ENCODE measurements around the gene COL5A1. TPM values are rescaled to one million over a fixed set of nuclear protein-coding genes. Genes with fewer than 3 reads are reported as not detected.

COL5A1 gene
- total RNA-seq, 2 donors from 2014 or later: 127 to 129 TPM

GRCh38 chr9:134619983-134620661 lies 21.5 kb upstream of the COL5A1 start:
- H3K4me1 ChIP-seq (ENCODE audit: control insufficient read depth in 1 of 2, low read depth in 2 of 2): no peaks in the 10 kb centered on the region
- no peak for DNase-seq (ENCODE audit: low spot score)
- TF ChIP-seq CTCF (IDR thresholded peaks at IDR 0.05): no peak

GRCh38 chr9:134620751-134621557 lies 20.6 kb upstream of the COL5A1 start:
- DNase-seq (ENCODE audit: low spot score): no peak
- ATAC-seq (ENCODE audit: insufficient number of reproducible peaks, low FRiP score, low read depth): no peak
- H3K4me1 ChIP-seq (ENCODE audit: control insufficient read depth in 1 of 2, low read depth in 2 of 2): no peaks in the 10 kb centered on the region
- no peak overlapping the region for H3K4me3 ChIP-seq
- no peak overlapping the region for H3K27ac ChIP-seq
- H3K36me3 ChIP-seq: no peaks in the 10 kb centered on the region
- H3K9me3 ChIP-seq: no peaks in the 10 kb centered on the region
- TF ChIP-seq CTCF (IDR thresholded peaks at IDR 0.05): no peak
- H3K27me3 ChIP-seq (replicated peaks; ENCODE audit: insufficient read depth): no peaks in the 10 kb centered on the region

More at GRCh38 chr9:134619983-134620661, 21.5 kb upstream of the COL5A1 start:
- no peaks in the 10 kb centered on the region for H3K36me3 ChIP-seq
- H3K9me3 ChIP-seq: no peaks in the 10 kb centered on the region
- no peak overlapping the region for H3K4me3 ChIP-seq
- H3K27me3 ChIP-seq (replicated peaks; ENCODE audit: insufficient read depth): no peaks in the 10 kb centered on the region
- no peak overlapping the region for H3K27ac ChIP-seq
- no peak for ATAC-seq (ENCODE audit: insufficient number of reproducible peaks, low FRiP score, low read depth)

- Histone ChIP-seq H3K36me3 (no peaks in the 10 kb centered on the region), H3K9me3 (no peaks in the 10 kb centered on the region), H3K4me1 (ENCODE audit: control insufficient read depth in 1 of 2, low read depth in 2 of 2) (no peaks in the 10 kb centered on the region), H3K27me3 (replicated peaks; ENCODE audit: insufficient read depth) (no peaks in the 10 kb centered on the region), H3K4me3 (no peak overlapping the region), H3K27ac (no peak overlapping the region)
- DNase-seq (ENCODE audit: low spot score) (no peak), ATAC-seq (ENCODE audit: insufficient number of reproducible peaks, low FRiP score, low read depth) (no peak)
- TF ChIP-seq CTCF (IDR thresholded peaks at IDR 0.05): no peak
Observed at GRCh38 chr9:134621558-134622110, 20.0 kb upstream of the COL5A1 start.

- no peak for DNase-seq (ENCODE audit: low spot score)
- ATAC-seq (ENCODE audit: insufficient number of reproducible peaks, low FRiP score, low read depth): no peak
- H3K4me1 ChIP-seq (ENCODE audit: control insufficient read depth in 1 of 2, low read depth in 2 of 2): no peaks in the 10 kb centered on the region
- TF ChIP-seq CTCF (IDR thresholded peaks at IDR 0.05): no peak
- H3K27me3 ChIP-seq (replicated peaks; ENCODE audit: insufficient read depth): no peaks in the 10 kb centered on the region
- no peaks in the 10 kb centered on the region for H3K36me3 ChIP-seq
- no peak overlapping the region for H3K27ac ChIP-seq
- H3K4me3 ChIP-seq: no peak overlapping the region
- H3K9me3 ChIP-seq: no peaks in the 10 kb centered on the region
Observed at GRCh38 chr9:134622896-134623257, 18.7 kb upstream of the COL5A1 start.
